PC-3 (cell line): ENCODE results near the gene KCNQ2. TPM values are rescaled to one million over a fixed set of nuclear protein-coding genes. Genes with fewer than 3 reads are reported as not detected.

Experiments used
- ATAC-seq: fragments of 200-7000 bp; cut with Tn5 transposase; 2 replicates; pipeline ENCODE4 v1.9.1; 2020; ENCODE audit warnings: mild to moderate bottlenecking, moderate library complexity
- BruUV-seq: library from RNA; stranded (reverse); fragments of 400-500 nt; replicated peaks from 2 replicates; lab custom pipeline; 2021; lab: Mats Ljungman, UMichigan
- CTCF ChIA-PET: fragments of 300-600 bp; sonication (Branson Sonifier 250); formaldehyde crosslinking; loops from one replicate; lab custom pipeline; 2022; ENCODE audit warnings: antibody characterized with exemption; lab: Charles Lee
- POLR2A ChIA-PET: fragments of 300-600 bp; sonication (Branson Sonifier 250); formaldehyde crosslinking; loops from one replicate; lab custom pipeline; 2022; ENCODE audit warnings: antibody characterized with exemption; ENCODE audit not compliant: unreplicated experiment; lab: Charles Lee
- DNase-seq: peaks from one replicate; pipeline ENCODE4 v3.0.0-alpha.2; 2015
- H2AFZ ChIP-seq: fragments of 300-600 bp; sonication (generic); 2 replicates; pipeline ENCODE4 v1.6.0; 2016; ENCODE audit warnings: antibody characterized with exemption, low read length
- H3F3A ChIP-seq: fragments of 300-600 bp; sonication (generic); one replicate; pipeline ENCODE4 v1.6.0; 2017; ENCODE audit warnings: antibody characterized with exemption, low read length, control low read depth, mild to moderate bottlenecking; ENCODE audit not compliant: unreplicated experiment
- H3K27ac ChIP-seq: fragments of 300-600 bp; sonication (generic); 2 replicates; pipeline ENCODE4 v1.5.1; 2016; ENCODE audit warnings: mild to moderate bottlenecking, low read length
- H3K27me3 ChIP-seq: fragments of 300-600 bp; sonication (generic); 2 replicates; pipeline ENCODE4 v1.6.1; 2016; ENCODE audit warnings: low read length, mixed read lengths
- H3K36me3 ChIP-seq: fragments of 300-600 bp; sonication (generic); 2 replicates; pipeline ENCODE4 v1.6.1; 2016; ENCODE audit warnings: low read depth, mixed run types, low read length, mixed read lengths
- H3K4me1 ChIP-seq: fragments of 300-600 bp; sonication (generic); 2 replicates; pipeline ENCODE4 v1.5.1; 2016; ENCODE audit warnings: low read length; ENCODE audit not compliant: insufficient read depth
- H3K4me2 ChIP-seq: fragments of 300-600 bp; sonication (generic); 2 replicates; pipeline ENCODE4 v1.6.0; 2016; ENCODE audit warnings: low read length
- H3K4me3 ChIP-seq: fragments of 300-600 bp; sonication (generic); 2 replicates; pipeline ENCODE4 v1.5.1; 2016; ENCODE audit warnings: mild to moderate bottlenecking, low read length, mixed read lengths
- H3K79me2 ChIP-seq: fragments of 300-600 bp; sonication (generic); 2 replicates; pipeline ENCODE4 v1.6.1; 2017; ENCODE audit warnings: low read length, mixed read lengths
- H3K9ac ChIP-seq: fragments of 300-600 bp; sonication (generic); 2 replicates; pipeline ENCODE4 v1.6.0; 2016; ENCODE audit warnings: mild to moderate bottlenecking, low read length
- H3K9me2 ChIP-seq: fragments of 300-600 bp; sonication (generic); replicated peaks from 2 replicates; pipeline ENCODE4 v1.6.1; 2016; ENCODE audit warnings: mixed run types, low read length, mixed read lengths
- H3K9me3 ChIP-seq: fragments of 300-600 bp; sonication (generic); 2 replicates; pipeline ENCODE4 v1.6.1; 2016; ENCODE audit warnings: low read length, mixed read lengths
- H4K20me1 ChIP-seq: fragments of 300-600 bp; sonication (generic); 2 replicates; pipeline ENCODE4 v1.6.1; 2016; ENCODE audit warnings: low read length, mixed read lengths
- CTCF ChIP-seq: fragments of 300-600 bp; sonication (generic); conservative IDR thresholded peaks from 2 replicates; pipeline ENCODE4 v1.5.1; 2017; ENCODE audit warnings: antibody characterized with exemption, low read depth, mild to moderate bottlenecking, low read length
- EZH2 ChIP-seq: fragments of 300-600 bp; sonication (generic); IDR thresholded peaks from one replicate; pipeline ENCODE4 v1.6.1; 2017; ENCODE audit warnings: antibody characterized with exemption, mild to moderate bottlenecking, low read length; ENCODE audit not compliant: unreplicated experiment
- EZH2phosphoT487 ChIP-seq: fragments of 300-600 bp; sonication (generic); IDR thresholded peaks from 2 replicates; pipeline ENCODE4 v1.6.1; 2018; ENCODE audit warnings: mild to moderate bottlenecking, antibody characterized with exemption, low read length, borderline replicate concordance
- intact Hi-C: fragments of 100-400 bp; cut with micrococcal nuclease; formaldehyde crosslinking; loops from 2 replicates; pipeline ENCODE4 v1.9.0; 2023
- total RNA-seq: library from RNA; depleted of rRNA; stranded (reverse); fragments of >200 nt; gene quantifications from 2 replicates; pipeline ENCODE4 v1.2.3, GENCODE V29; 2014

The KCNQ2 gene
- total RNA-seq, 1 experiment from 2014 or later, result not detected

- Histone ChIP-seq H3K9me2 (no peaks in the 10 kb centered on the region), H3K79me2 (no peaks in the 10 kb centered on the region), H4K20me1 (no peaks in the 10 kb centered on the region), H3K9ac (no peak overlapping the region), H2AFZ (no peak overlapping the region), H3K4me1 (no peaks in the 10 kb centered on the region), H3K4me2 (no peak overlapping the region), H3K9me3 (no peaks in the 10 kb centered on the region), H3K4me3 (no peak overlapping the region), H3F3A (no peaks in the 10 kb centered on the region), H3K27ac (no peak overlapping the region), H3K27me3 (peaks cover 68% of the 10 kb centered on the region), H3K36me3 (no peaks in the 10 kb centered on the region)
- CTCF ChIA-PET, result no interaction called here
- POLR2A ChIA-PET, result no interaction called here
- DNase-seq (no peak), ATAC-seq (no peak)
- intact Hi-C loops, result no loop called here
- TF ChIP-seq EZH2phosphoT487, result no peak
- no peak for TF ChIP-seq CTCF
- no peak for TF ChIP-seq EZH2
- BruUV-seq, result no TSS peak
Observed at GRCh38 chr20:63471002-63471716, 1.3 kb downstream of the KCNQ2 start.

GRCh38 chr20:63470410-63470809 lies 2.0 kb downstream of the KCNQ2 start:
- H3K79me2 ChIP-seq, result no peaks in the 10 kb centered on the region
- H4K20me1 ChIP-seq, result no peaks in the 10 kb centered on the region
- no peaks in the 10 kb centered on the region for H3K4me1 ChIP-seq
- no peak for DNase-seq
- no peak overlapping the region for H3K27ac ChIP-seq
- H3K36me3 ChIP-seq, result no peaks in the 10 kb centered on the region
- no peak overlapping the region for H3K4me2 ChIP-seq
- H3K9me2 ChIP-seq, result no peaks in the 10 kb centered on the region
- ChIA-PET CTCF (no interaction called here), POLR2A (no interaction called here)
- no peak for TF ChIP-seq EZH2
- H3K9ac ChIP-seq, result no peak overlapping the region
- H3K27me3 ChIP-seq, result peaks cover 75% of the 10 kb centered on the region
- H3K4me3 ChIP-seq, result no peak overlapping the region
- no TSS peak for BruUV-seq
- intact Hi-C loops, result no loop called here
- no peak for ATAC-seq
- no peak overlapping the region for H2AFZ ChIP-seq
- H3F3A ChIP-seq, result no peaks in the 10 kb centered on the region
- no peaks in the 10 kb centered on the region for H3K9me3 ChIP-seq

- no peak overlapping the region for H3K27ac ChIP-seq
- no peaks in the 10 kb centered on the region for H3K4me1 ChIP-seq
- H3F3A ChIP-seq, result no peaks in the 10 kb centered on the region
- H3K36me3 ChIP-seq, result no peaks in the 10 kb centered on the region
- peaks cover 77% of the 10 kb centered on the region for H3K27me3 ChIP-seq
- no peaks in the 10 kb centered on the region for H3K9me3 ChIP-seq
- POLR2A ChIA-PET, result no interaction called here
- H3K9me2 ChIP-seq, result no peaks in the 10 kb centered on the region
- no peak overlapping the region for H3K4me3 ChIP-seq
- CTCF ChIA-PET, result no interaction called here
- no peak overlapping the region for H3K4me2 ChIP-seq
- H3K9ac ChIP-seq, result no peak overlapping the region
- ATAC-seq (no peak), DNase-seq (no peak)
- intact Hi-C loops, result no loop called here
- TF ChIP-seq EZH2 (no peak), EZH2phosphoT487 (no peak), CTCF (no peak)
- H4K20me1 ChIP-seq, result no peaks in the 10 kb centered on the region
- no peak overlapping the region for H2AFZ ChIP-seq
- BruUV-seq, result no TSS peak
- H3K79me2 ChIP-seq, result no peaks in the 10 kb centered on the region
Observed at GRCh38 chr20:63469713-63470101, 2.7 kb downstream of the KCNQ2 start.
